HUES64 (cell line): Measurements from ENCODE around the gene UQCR11.

ENCODE experiments used
- H3K27ac ChIP-seq: 2 replicates; pipeline ENCODE4 v1.7.0; 2013; ENCODE audit warnings: low read depth, low read length, inconsistent platforms
- H3K27me3 ChIP-seq: 2 replicates; pipeline ENCODE4 v1.6.1; 2013; ENCODE audit warnings: mild to moderate bottlenecking, low read length; ENCODE audit not compliant: insufficient read depth
- H3K36me3 ChIP-seq: 2 replicates; pipeline ENCODE4 v1.6.1; 2013; ENCODE audit warnings: mild to moderate bottlenecking, low read length; ENCODE audit not compliant: insufficient read depth
- H3K4me1 ChIP-seq: 2 replicates; pipeline ENCODE4 v1.6.1; 2013; ENCODE audit warnings: mild to moderate bottlenecking, low read length, moderate library complexity; ENCODE audit not compliant: insufficient read depth
- H3K4me3 ChIP-seq: 2 replicates; pipeline ENCODE4 v1.5.1; 2013; ENCODE audit warnings: mild to moderate bottlenecking, low read length, moderate library complexity
- H3K9ac ChIP-seq: 2 replicates; pipeline ENCODE4 v1.6.1; 2013; ENCODE audit warnings: mild to moderate bottlenecking, low read depth, low read length
- H3K9me3 ChIP-seq: 2 replicates; pipeline ENCODE4 v1.6.1; 2013; ENCODE audit warnings: low read depth, low read length; ENCODE audit not compliant: insufficient read depth
- WGBS: fragments of 150-250, 120-280 bp; methylation state at CpG from one replicate; pipeline ENCODE4 v1.1.7; 2013; ENCODE audit warnings: missing lambda C conversion rate; 5-methylcytosine and 5-hydroxymethylcytosine counted together

The UQCR11 gene

GRCh38 chr19:1598777-1599459 lies 6.3 kb downstream of the UQCR11 start:
- no peaks in the 10 kb centered on the region for H3K27me3 ChIP-seq
- no peak overlapping the region for H3K9ac ChIP-seq
- H3K9me3 ChIP-seq = no peaks in the 10 kb centered on the region
- H3K36me3 ChIP-seq = peaks cover 42% of the 10 kb centered on the region
- no peaks in the 10 kb centered on the region for H3K4me1 ChIP-seq
- H3K4me3 ChIP-seq = no peak overlapping the region
- no peak overlapping the region for H3K27ac ChIP-seq
- 97% methylated on average over 20 of the region's 20 CpGs for WGBS

- WGBS = 83% methylated on average over 10 of the region's 10 CpGs
- Histone ChIP-seq H3K9me3 (no peaks in the 10 kb centered on the region), H3K27ac (no peak overlapping the region), H3K9ac (no peak overlapping the region), H3K27me3 (no peaks in the 10 kb centered on the region), H3K36me3 (peaks cover 23% of the 10 kb centered on the region), H3K4me1 (peaks cover 3% of the 10 kb centered on the region; the same call in 1 of the 2 replicates), H3K4me3 (peak overlapping the region; percentile 56)
Measured at GRCh38 chr19:1593501-1593772, 11.8 kb downstream of the UQCR11 start.

GRCh38 chr19:1592755-1593500 lies 12.3 kb downstream of the UQCR11 start, which contains the start of gene MBD3:
Gene MBD3, minus strand, starts transcription at chr19:1592865. Its CDS starts 234 bp downstream, at chr19:1592631.
- H3K36me3 ChIP-seq = peaks cover 20% of the 10 kb centered on the region

GRCh38 chr19:1592024-1592754 lies 13.1 kb downstream of the UQCR11 start:
- H3K9me3 ChIP-seq = no peaks in the 10 kb centered on the region
- peak overlapping the region; percentile 100 for H3K27ac ChIP-seq
- H3K9ac ChIP-seq = peak overlapping the region; percentile 100
- H3K4me1 ChIP-seq = peaks cover 3% of the 10 kb centered on the region; the same call in 1 of the 2 replicates
- H3K27me3 ChIP-seq = no peaks in the 10 kb centered on the region
- peak overlapping the region; percentile 99 for H3K4me3 ChIP-seq
- WGBS = under 1% methylated on average over 93 of the region's 94 CpGs
- peaks cover 15% of the 10 kb centered on the region for H3K36me3 ChIP-seq

More at GRCh38 chr19:1592755-1593500, 12.3 kb downstream of the UQCR11 start, which contains the start of gene MBD3:
- H3K27me3 ChIP-seq = no peaks in the 10 kb centered on the region
- H3K4me1 ChIP-seq = peaks cover 3% of the 10 kb centered on the region; the same call in 1 of the 2 replicates
- H3K27ac ChIP-seq = peak within 1 kb of the TSS; percentile 100
- H3K4me3 ChIP-seq = peak within 1 kb of the TSS; percentile 99
- WGBS = 6% methylated on average over 64 of the region's 68 CpGs
- peak within 1 kb of the TSS; percentile 100 for H3K9ac ChIP-seq
- no peaks in the 10 kb centered on the region for H3K9me3 ChIP-seq

- Histone ChIP-seq H3K27ac (peak overlapping the region; percentile 100), H3K9me3 (no peaks in the 10 kb centered on the region), H3K4me1 (peaks cover 3% of the 10 kb centered on the region; the same call in 1 of the 2 replicates), H3K9ac (peak overlapping the region; percentile 100), H3K27me3 (no peaks in the 10 kb centered on the region), H3K36me3 (peaks cover 10% of the 10 kb centered on the region), H3K4me3 (peak overlapping the region; percentile 99)
- WGBS = 5% methylated on average over 31 of the region's 31 CpGs
Measured at GRCh38 chr19:1591421-1592023, 13.7 kb downstream of the UQCR11 start.

- peaks cover 3% of the 10 kb centered on the region; the same call in 1 of the 2 replicates for H3K4me1 ChIP-seq
- H3K27ac ChIP-seq = peak overlapping the region; percentile 100
- peaks cover 13% of the 10 kb centered on the region for H3K36me3 ChIP-seq
Measured at GRCh38 chr19:1590641-1591397, 14.4 kb downstream of the UQCR11 start.

GRCh38 chr19:1587872-1588271 lies 17.4 kb downstream of the UQCR11 start:
- Histone ChIP-seq H3K27me3 (no peaks in the 10 kb centered on the region), H3K4me1 (peaks cover 3% of the 10 kb centered on the region; the same call in 1 of the 2 replicates), H3K27ac (no peak overlapping the region), H3K4me3 (no peak overlapping the region), H3K36me3 (peaks cover 32% of the 10 kb centered on the region), H3K9ac (no peak overlapping the region), H3K9me3 (no peaks in the 10 kb centered on the region)
- 89% methylated on average over 9 of the region's 9 CpGs for WGBS

More at GRCh38 chr19:1590641-1591397, 14.4 kb downstream of the UQCR11 start:
- no peaks in the 10 kb centered on the region for H3K9me3 ChIP-seq
- H3K27me3 ChIP-seq = no peaks in the 10 kb centered on the region
- peak overlapping the region; percentile 99 for H3K4me3 ChIP-seq
- WGBS = 41% methylated on average over 10 of the region's 10 CpGs
- peak overlapping the region; percentile 100 for H3K9ac ChIP-seq

GRCh38 chr19:1585243-1585580 lies 20.1 kb downstream of the UQCR11 start:
- H3K4me3 ChIP-seq = peak overlapping the region; percentile 52; the same call in 1 of the 2 replicates
- WGBS = 97% methylated on average over 13 of the region's 13 CpGs
- no peak overlapping the region for H3K27ac ChIP-seq
- peaks cover 59% of the 10 kb centered on the region for H3K36me3 ChIP-seq
- no peaks in the 10 kb centered on the region for H3K9me3 ChIP-seq
- no peaks in the 10 kb centered on the region for H3K4me1 ChIP-seq
- no peak overlapping the region for H3K9ac ChIP-seq
- H3K27me3 ChIP-seq = no peaks in the 10 kb centered on the region

GRCh38 chr19:1584500-1585242 lies 20.6 kb downstream of the UQCR11 start:
- Histone ChIP-seq H3K27ac (no peak overlapping the region), H3K27me3 (no peaks in the 10 kb centered on the region), H3K9ac (peak overlapping the region; percentile 50; the same call in 1 of the 2 replicates), H3K4me3 (peak overlapping the region; percentile 52), H3K36me3 (peaks cover 63% of the 10 kb centered on the region), H3K4me1 (no peaks in the 10 kb centered on the region), H3K9me3 (no peaks in the 10 kb centered on the region)
- WGBS = 97% methylated on average over 87 of the region's 87 CpGs

GRCh38 chr19:1582201-1582600 lies 23.1 kb downstream of the UQCR11 start:
- Histone ChIP-seq H3K4me3 (no peak overlapping the region), H3K9me3 (no peaks in the 10 kb centered on the region), H3K36me3 (peaks cover 82% of the 10 kb centered on the region), H3K27me3 (no peaks in the 10 kb centered on the region), H3K9ac (no peak overlapping the region), H3K27ac (no peak overlapping the region), H3K4me1 (no peaks in the 10 kb centered on the region)
- WGBS = 92% methylated on average over 9 of the region's 9 CpGs
